NCI-H1048 (cell line): Measurements from ENCODE around the gene PARPBP.
"Not testable (repeated sequence)": the region's sequence is repeated elsewhere in the genome, so short reads cannot be mapped to it uniquely, and the experiment has no call there.

Experiments used
- DNase-seq: peaks from one replicate; lab custom pipeline; 2025; lab: John Stamatoyannopoulos, UW

PARPBP gene

DNA sequence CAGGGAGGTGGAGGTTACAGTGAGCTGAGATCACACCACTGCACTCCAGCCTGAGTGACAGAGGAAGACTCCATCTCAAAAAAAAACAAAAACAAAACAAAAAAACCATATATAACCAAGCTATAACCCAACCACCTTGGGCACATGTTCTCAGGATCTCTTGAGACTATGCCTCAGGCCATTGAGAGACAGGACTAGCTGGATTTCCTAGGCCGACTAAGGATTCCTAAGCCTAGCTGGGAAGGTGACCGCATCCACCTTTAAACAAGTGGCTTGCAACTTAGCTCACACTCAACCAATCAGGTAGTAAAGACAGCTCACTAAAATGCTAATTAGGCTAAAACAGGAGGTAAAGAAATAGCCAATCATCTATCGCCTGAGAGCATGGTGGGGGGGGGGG is 35.2 kb downstream of the PARPBP start:
- DNase-seq = not testable (repeated sequence)

DNA sequence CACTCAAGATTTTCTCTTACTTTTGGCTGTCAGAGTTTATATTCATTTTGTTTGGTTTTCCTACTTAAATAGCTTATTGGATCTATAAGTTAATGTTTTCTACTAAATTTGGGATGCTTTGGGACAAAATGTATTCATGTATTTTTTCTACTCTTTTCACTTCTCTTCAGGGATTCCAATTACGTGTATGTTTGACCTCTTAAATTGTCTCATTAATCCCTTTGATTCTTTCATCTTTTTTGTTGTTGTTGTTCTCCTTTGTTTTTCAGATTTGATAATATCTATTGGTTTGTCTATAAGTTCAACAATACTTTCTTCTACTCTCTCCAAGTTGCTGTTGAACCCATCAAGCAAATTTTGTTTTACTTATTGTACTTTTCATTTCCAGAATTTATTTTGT is 43.4 kb downstream of the PARPBP start:
- no peak for DNase-seq

DNA sequence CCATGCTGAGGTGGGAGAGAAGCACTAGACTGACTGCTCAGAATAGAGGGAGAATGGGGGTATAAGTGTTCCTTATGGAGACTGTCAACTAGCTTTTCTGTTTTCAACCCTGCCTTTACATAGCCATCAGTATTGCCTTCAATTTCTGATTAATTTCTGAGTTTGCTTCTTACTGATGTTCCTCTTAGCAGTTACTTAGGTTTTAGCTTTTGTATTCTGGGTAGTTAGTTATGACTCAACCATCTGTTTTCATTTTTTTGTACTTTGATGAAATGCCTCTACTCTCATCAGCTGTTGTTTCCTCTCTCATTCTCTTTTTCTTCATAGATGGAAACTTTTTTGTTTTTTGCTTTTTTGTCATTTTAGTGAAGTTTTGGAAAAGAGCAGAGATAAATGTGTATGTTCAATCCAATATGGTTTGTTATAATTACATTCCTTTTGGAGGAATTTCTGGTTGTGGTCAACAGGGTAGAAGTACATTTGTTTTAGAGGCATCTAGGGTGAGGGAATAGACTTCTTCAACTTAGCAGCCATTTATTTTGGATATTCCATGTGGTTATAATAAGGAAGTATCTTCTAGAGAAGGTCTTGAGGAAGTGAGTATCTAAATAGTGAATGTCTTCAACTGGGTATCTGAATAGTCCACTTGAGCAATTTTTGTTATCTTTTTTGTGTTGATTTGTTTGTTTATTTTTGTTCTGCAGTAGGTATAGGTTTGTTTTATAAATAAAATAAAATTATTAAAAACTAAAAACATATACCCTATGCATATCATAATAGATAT is 48.0 kb downstream of the PARPBP start:
- DNase-seq = no peak

DNA sequence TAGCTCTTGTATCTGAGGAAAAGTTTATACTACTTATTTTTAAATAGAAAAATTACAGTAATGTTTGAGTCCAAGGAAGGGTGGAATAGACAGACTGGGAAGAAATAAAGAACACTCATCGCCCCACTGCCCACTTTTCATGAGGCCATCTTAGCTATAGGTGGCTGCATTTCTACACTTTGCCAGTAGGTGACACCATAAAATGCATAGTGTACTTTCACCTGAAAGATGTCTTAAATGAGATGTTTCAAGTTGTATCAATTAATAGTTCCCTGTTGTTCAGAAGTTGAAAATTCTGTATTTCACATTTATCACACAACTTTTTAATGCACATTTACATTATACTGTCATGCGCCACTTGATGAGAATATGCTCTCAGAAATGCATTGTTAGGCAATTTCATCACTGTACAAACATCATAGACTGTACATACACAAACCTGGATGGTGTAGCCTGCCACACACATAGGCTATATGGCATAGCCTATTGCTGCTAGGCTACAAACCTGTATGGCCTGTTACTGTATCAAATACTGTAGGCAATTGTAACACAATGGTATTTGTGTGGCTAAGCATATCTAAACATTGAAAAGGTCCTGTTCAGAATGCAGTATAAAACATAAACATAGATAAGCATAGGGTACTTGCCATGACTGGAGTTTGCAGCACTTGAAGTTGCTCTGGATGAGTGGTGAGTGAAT is 50.1 kb downstream of the PARPBP start:
- no peak for DNase-seq

DNA sequence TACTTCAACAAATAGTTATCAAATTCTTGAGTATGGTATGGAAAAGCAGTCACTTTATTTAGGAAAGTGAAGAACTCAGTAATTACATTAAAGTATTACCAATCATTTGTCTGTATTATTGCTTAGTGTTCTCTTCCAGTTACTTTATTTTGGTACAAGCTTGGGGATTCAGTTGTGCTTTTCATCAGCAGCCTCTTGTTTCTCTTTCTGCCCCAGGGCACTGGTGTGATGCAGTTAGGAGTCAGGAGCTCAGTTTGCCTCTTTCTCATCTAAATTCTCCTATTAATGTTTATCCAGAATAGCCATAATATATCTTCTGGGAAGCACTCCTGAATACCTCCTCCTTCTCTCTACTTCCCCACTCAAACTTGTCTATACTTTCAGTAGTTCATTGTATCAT is 52.0 kb downstream of the PARPBP start:
- DNase-seq = no peak

DNA sequence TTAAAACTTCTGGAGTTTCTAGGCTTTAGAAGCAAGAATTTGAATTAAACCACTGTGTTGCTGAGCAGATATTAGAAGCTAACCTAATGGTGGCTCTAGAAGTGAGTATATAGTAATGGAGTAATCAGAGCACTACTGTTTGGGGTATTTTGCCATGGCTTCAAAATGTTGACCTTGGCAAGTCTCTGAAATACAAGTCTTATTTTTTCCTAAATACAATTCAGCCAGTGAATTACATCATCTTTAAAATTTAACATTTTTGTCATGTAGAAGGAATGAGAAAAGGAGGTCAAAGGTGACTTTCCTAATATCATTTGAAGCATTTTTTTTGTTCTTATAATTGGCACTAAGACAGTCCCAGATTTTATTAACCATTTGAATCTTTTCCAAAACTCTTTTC is 52.5 kb downstream of the PARPBP start:
- no peak for DNase-seq

DNA sequence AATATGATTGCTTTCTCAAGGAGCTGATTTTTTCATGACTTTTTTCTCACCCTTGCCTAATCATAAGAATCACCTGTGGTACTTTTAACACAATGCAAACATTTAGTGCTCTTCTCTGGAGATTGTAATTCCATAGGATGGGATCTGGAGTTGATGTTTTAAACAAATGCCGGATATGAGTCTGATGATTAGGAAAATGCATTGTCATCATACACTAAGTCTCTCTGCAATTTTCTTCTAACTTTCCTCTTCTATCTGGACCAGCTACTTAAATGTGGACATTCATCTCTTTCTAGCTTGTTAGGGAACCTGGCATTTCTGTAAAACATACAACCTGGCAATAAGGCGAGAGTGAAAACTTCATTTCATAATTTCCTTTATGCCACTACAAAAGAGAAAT is 54.1 kb downstream of the PARPBP start:
- no peak for DNase-seq

DNA sequence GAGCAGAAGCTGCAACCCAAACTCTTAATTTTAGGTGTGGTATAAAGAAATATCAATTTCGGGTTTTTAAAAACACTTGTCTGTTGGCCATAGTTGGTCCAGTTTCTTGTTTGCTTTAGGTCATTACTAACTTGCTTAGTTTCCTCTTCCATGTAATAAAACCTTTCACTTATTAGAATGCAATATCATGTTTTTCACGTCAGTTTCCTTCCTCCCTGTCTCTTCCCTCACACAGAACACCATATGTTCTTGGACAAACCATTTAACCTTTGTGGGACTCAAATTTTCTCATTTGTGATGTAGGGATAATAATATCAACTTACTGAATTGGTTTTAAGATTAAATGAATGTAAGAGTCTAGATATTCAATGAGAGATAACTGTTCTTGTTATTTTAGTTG is 54.8 kb downstream of the PARPBP start:
- DNase-seq = no peak

DNA sequence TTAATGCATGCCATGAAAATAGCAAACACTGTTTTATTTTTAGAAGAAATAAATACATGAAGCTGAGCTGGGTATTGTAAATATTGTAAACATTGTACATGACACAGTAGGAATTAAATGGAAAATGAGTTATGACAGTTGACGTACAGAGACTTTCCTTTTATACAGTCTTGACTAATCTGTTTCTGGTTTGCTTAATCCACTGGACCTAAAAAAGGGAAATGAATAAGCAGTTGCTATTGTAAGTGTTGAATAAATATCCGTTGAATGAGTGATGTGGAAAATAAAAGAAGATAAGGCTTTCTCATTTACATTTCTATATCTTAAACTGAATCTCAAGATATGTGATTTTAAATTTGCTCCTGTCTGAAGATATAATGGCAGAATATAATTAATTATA is 62.7 kb downstream of the PARPBP start:
- no peak for DNase-seq

DNA sequence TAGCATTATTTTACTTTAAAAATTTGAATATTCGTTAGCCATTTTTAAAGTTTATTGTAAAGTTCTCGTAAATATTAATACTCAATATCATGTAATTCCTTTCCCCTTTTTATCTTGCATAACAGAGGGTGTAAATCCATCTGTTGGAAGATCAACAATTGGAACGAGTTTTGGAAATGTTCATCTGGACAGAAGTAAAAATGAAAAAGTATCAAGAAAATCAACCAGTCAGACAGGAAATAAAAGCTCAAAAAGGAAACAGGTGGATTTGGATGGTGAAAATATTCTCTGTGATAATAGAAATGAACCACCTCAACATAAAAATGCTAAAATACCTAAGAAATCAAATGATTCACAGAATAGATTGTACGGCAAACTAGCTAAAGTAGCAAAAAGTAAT is 75.8 kb downstream of the PARPBP start:
- no peak for DNase-seq

DNA sequence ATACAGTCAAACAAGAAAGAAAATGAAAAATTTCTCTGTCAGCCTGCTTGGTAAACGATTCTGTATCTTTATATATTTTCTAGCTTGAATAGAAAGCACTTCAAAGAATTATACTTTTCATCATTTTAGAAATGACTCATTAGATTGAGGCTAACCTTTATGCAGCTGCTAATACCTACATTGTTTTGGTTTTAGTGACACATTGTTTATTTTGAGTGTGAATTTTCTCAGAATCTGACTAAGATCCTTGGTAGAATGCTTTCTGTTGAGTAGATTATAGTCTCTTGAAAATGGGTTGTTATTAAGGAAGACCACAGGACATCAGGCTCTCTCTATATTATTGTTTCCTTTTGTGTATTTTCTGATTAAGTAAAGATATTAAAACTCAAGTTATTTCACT is 77.8 kb downstream of the PARPBP start, which contains the start of gene PMCH:
Gene PMCH, minus strand, starts transcription at position 45 of the 400 bp plus-strand sequence. CDS start 63 bp downstream, outside the sequence.
- DNase-seq = no peak

DNA sequence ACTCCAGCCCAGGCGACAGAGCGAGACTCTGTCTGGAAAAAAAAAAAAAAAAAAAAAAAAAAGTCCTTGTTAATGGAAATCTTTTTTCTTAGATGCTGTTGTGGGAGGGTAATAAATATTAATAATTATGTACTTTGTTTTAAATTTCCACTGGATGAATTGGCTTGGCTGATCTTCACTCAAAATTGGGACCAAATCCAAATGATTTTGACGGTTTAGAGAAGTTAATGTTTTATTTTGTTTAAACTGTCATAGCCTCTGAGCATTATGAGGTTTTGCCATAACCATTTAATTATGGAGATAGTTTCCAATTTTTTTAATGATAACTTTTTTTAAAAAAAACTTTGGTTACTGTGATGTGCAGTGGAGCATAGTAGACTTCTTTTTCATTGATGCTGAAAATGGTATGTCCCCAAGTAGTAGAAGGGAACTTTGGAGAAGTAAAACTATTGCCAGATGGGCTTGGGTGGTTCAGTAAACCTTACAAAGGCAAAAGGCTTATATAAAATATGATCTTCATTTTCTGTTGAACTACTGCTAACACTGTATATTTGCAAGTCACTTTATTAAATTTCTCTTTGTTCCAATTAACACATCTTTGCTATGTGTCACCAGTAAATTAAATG is 81.6 kb downstream of the PARPBP start:
- no peak for DNase-seq

DNA sequence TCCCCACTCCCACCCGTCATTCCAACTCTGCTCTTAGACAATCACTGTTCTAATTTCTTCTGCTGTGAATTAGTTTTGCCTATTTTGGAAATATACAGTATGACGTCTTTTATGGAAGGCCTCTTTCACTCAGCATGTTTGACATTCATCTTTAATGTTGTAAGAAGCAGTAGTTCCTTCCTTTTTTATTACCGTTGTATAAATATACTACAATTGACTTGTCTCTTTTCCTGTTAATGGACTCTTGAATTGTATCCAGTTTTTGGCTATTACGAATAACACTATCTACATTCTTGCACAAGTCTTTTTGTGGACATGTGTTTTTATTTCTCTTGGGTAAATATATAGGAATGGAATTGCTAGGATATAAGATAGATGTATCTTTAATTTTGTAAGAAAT is 82.6 kb downstream of the PARPBP start:
- no peak for DNase-seq

DNA sequence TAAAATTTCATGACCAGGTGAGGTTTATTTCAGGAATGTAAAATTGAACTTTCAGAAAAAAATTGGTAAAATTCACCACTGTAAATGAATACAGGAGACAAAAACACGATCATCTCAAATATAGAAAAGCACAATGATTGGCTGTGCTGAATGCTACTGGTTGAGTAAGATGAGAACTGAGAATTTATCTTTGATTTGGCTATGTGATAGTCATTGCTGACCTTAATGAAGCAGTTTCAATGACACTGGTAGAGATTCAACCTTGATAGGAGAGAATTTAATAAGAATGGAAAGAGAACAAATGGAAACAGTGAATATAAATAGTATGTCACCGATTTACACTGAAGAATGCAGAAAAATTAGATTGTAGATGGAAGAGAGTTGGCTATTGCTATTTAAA is 84.0 kb downstream of the PARPBP start:
- DNase-seq = no peak

DNA sequence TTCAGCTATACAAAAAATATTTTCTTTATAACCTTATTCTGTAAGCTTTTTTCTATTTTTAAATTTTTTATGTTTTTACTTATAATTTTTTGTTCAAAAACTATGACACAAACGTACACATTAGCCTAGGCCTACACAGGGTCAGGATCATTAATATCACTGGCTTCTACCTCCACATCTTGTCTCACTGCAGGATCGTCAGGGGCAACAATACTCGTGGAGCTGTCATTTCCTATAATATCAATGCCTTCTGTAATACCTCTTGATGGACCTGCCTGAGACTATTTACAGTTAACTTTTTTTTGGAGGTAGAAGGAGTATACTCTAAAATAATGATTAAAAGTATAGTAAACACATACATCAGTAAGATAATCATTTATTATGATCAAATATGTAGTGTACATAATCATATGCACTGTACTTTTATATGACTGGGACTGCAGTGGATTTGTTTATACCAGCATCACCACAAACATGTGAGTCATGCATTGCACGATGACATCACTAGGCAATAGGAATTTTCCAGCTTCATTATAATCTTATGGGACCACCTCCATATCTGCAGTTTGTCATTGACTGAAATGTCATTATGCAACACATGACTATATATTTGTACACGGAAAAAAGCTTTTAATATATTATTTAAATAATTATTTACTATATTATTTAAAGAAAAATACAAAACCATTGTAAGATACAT is 96.2 kb downstream of the PARPBP start:
- no peak for DNase-seq

DNA sequence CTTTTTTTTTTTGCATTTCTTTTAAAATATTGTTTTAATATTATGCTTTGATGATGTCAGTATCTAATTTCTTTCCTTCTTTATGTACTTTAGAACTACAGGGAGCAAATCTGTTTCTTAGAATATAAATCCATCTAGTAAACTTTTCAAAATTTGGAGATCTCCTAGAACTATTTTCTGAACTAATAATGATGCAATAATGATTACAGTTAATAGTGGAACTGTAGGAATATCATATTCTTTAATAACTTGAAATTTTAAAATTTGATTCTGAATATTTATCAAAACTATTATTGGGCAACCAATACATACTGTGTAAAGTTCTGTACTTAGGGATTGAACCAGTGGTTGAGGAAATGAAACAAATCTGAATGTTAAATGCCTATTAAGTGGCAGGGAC is 100.8 kb downstream of the PARPBP start:
- no peak for DNase-seq

DNA sequence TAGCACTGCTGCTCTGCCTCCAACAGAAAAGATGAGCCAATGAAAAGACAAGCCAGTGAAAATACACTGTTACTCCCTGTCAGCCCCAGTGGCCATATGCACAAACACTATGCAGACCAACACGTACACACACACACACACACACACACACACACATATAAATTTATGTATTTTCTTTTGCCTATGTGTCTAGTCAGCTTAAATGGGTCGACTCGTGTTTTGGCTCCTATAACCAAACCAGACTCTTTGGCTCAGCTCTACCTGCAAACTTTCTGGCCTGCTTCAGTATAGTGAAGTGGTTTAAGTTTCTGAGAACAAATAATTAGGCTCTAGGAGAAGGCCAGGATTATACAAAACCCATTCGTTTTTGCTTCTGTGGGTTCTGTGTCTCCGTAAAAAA is 108.0 kb downstream of the PARPBP start:
- DNase-seq = no peak

DNA sequence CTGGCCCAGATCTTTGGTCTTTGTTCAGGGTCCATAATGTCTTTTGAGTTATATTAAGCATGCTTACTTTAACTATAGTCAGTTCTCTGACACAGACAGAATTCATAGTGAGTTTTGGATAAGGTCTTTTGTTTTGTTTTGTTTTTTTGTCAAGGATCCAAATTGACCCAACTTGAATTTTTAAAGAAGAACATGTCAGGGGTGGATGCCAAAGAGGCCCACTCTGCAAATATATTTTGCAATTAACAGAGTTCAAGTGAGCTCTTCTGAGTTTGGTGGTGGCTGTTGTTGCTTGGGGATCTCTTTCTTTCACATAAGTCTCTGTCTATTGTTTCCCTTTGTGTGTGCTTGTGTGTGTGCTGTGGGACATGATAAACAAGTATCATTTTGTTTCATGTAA is 112.1 kb downstream of the PARPBP start:
- no peak for DNase-seq

DNA sequence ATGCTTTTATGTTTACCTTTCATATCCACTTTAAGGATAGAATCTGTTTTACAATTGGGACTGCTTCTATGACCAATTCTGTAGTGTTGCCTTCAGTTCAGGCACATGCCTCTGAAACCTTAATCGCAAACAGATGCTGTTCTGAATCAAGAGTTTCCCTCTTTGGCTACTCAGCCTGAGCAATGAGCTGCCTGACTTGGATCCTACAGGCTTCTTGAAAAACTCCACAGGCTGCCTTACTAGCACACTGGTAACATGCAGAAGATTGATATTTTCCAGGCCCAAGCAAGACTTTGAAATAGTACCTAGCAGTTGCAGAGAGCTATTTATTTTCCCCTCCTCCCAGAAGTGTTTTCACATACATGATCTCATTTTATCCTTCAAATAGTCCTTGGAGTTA is 112.5 kb downstream of the PARPBP start:
- no peak for DNase-seq

DNA sequence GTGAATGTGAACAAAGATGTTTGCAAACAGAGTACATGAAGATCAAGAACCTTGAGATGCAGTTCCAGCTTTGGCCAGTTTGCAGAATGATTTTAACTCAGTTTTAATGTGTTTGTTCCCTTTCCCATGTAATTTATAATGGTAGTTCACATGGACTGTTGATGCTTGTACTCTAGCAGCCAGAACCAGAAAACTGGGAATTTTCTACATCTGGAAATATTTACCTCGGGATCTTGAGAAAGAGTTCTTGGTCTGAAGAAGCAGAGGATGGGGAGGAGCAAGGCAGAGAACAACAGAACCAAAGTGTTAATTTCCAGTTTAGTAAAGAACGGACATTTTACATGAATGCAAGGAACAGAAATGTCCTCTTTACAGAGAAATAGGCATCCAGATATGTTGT is 114.6 kb downstream of the PARPBP start:
- DNase-seq = no peak

DNA sequence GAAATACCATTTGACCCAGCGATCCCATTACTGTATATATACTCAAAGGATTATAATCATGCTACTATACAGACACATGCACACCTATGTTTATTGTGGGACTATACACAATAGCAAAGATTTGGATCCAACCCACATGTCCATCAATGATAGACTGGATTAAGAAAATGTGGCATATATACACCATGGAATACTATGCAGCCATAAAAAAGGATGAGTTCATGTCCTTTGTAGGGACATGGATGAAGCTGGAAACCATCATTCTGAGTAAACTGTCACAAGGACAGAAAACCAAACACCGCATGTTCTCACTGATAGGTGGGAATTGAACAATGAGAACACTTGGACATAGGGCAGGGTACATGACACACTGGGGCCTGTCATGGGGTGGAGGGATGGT is 120.9 kb downstream of the PARPBP start:
- DNase-seq = not testable (repeated sequence)
